ENCODE data around the gene KCNJ12.

DNA sequence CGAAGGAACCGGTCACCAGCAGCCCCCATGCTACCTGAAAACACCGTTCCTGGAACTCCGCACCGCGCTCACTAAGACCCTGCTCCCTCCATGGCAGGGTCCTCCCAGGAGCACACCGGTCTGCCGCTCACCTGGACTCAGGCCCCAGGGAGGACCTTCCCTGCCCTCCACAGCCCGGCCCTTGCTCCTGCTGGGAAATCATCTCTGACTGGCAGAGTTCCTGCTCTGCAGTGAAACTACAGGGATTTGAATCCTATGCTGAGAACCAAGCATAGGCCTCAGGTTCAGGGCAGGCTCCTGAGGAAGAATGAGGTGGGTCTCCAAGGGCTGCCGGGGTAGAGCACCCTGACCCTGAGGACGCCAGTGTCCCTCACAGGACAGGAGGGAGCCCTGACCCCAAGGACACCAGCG, 88.5 kb downstream of the KCNJ12 start:
- TF ChIP-seq POLR2AphosphoS5 (IDR thresholded peaks at IDR 0.05; ENCODE audit: borderline replicate concordance, low read depth, low read length) (no peak), FOXP2 (optimal IDR thresholded peaks at IDR 0.05; ENCODE audit: control extremely low read depth, extremely low read length, insufficient read depth) (no peak)
